Smooth muscle cell (in vitro differentiated cells): Measurements from ENCODE around the gene GPC4. TPM values are rescaled to one million over a fixed set of nuclear protein-coding genes. Genes with fewer than 3 reads are reported as not detected.
"Not testable (repeated sequence)": the region's sequence is repeated elsewhere in the genome, so short reads cannot be mapped to it uniquely, and the experiment has no call there.

ENCODE experiments used
- DNase-seq: peaks from one replicate; lab custom pipeline; 2025; ENCODE audit not compliant: unreplicated experiment; lab: John Stamatoyannopoulos, UW
- H2AFZ ChIP-seq: fragments of 200-600 bp; sonication (generic); 2 replicates; pipeline ENCODE4 v1.6.0; 2016; ENCODE audit warnings: antibody characterized with exemption, low read depth, mild to moderate bottlenecking
- H3F3A ChIP-seq: fragments of 200-600 bp; sonication (generic); 2 replicates; pipeline ENCODE4 v1.6.0; 2017; ENCODE audit warnings: antibody characterized with exemption, low read depth
- H3K27ac ChIP-seq: fragments of 200-600 bp; sonication (generic); 2 replicates; pipeline ENCODE4 v1.5.1; 2016; ENCODE audit warnings: low read depth, mild to moderate bottlenecking
- H3K27me3 ChIP-seq: fragments of 200-600 bp; sonication (generic); 2 replicates; pipeline ENCODE4 v1.6.1; 2016; ENCODE audit warnings: low read depth, mild to moderate bottlenecking
- H3K36me3 ChIP-seq: fragments of 200-600 bp; sonication (generic); 2 replicates; pipeline ENCODE4 v1.5.1; 2016; ENCODE audit warnings: low read depth
- H3K4me1 ChIP-seq: fragments of 200-600 bp; sonication (generic); 2 replicates; pipeline ENCODE4 v1.5.1; 2016; ENCODE audit warnings: low read depth
- H3K4me2 ChIP-seq: fragments of 200-600 bp; sonication (generic); 2 replicates; pipeline ENCODE4 v1.6.0; 2016; ENCODE audit warnings: mild to moderate bottlenecking
- H3K4me3 ChIP-seq: fragments of 200-600 bp; sonication (generic); 2 replicates; pipeline ENCODE4 v1.5.1; 2016; ENCODE audit warnings: mild to moderate bottlenecking
- H3K79me2 ChIP-seq: fragments of 200-600 bp; sonication (generic); 2 replicates; pipeline ENCODE4 v1.6.0; 2016; ENCODE audit warnings: low read depth, mild to moderate bottlenecking
- H3K9ac ChIP-seq: fragments of 200-600 bp; sonication (generic); 2 replicates; pipeline ENCODE4 v1.6.0; 2016; ENCODE audit warnings: low read depth
- H3K9me3 ChIP-seq: fragments of 200-600 bp; sonication (generic); replicated peaks from 2 replicates; pipeline ENCODE4 v1.5.1; 2016; ENCODE audit warnings: low read depth
- H4K20me1 ChIP-seq: fragments of 200-600 bp; sonication (generic); 2 replicates; pipeline ENCODE4 v1.6.0; 2016; ENCODE audit warnings: low read depth
- CTCF ChIP-seq: fragments of 200-600 bp; sonication (generic); IDR thresholded peaks from 2 replicates; pipeline ENCODE4 v1.5.1; 2017; ENCODE audit warnings: borderline replicate concordance, mild to moderate bottlenecking, antibody characterized with exemption; ENCODE audit not compliant: insufficient read depth, poor library complexity, severe bottlenecking
- WGBS: methylation state at CpG from one replicate; pipeline ENCODE4 v1.1.7; 2016; ENCODE audit warnings: low lambda C conversion rate; 5-methylcytosine and 5-hydroxymethylcytosine counted together
- polyA plus RNA-seq: library from polyadenylated mRNA; unstranded; fragments of >200 nt; fragmentation: Nextera tagmentation; extraction: Ambion mirVana; gene quantifications from 2 replicates; pipeline ENCODE4 v1.2.1, GENCODE V29; 2016
- total RNA-seq: library from RNA; depleted of rRNA; stranded (reverse); fragments of >200 nt; gene quantifications from 2 replicates; pipeline ENCODE4 v1.2.3, GENCODE V29; 2014

Gene GPC4
- total and polyA plus RNA-seq, 2 experiments from 2014 or later = 36.4 to 36.7 TPM

GRCh38 chrX:133287860-133288259 lies 127.4 kb downstream of the GPC4 start:
- H3K36me3 ChIP-seq = no peaks in the 10 kb centered on the region
- H2AFZ ChIP-seq = no peak overlapping the region
- WGBS = 60% methylated on average over 1 of the region's 1 CpG
- no peak overlapping the region for H3K4me3 ChIP-seq
- H3K9ac ChIP-seq = no peak overlapping the region
- no peaks in the 10 kb centered on the region for H3K79me2 ChIP-seq
- no peaks in the 10 kb centered on the region for H3F3A ChIP-seq
- H4K20me1 ChIP-seq = no peaks in the 10 kb centered on the region
- no peak for TF ChIP-seq CTCF
- H3K9me3 ChIP-seq = no peaks in the 10 kb centered on the region
- H3K27me3 ChIP-seq = no peaks in the 10 kb centered on the region
- no peak for DNase-seq
- H3K4me1 ChIP-seq = no peaks in the 10 kb centered on the region
- H3K4me2 ChIP-seq = no peak overlapping the region
- no peak overlapping the region for H3K27ac ChIP-seq

- Histone ChIP-seq H3K27me3 (no peaks in the 10 kb centered on the region), H3K36me3 (no peaks in the 10 kb centered on the region), H3K9me3 (no peaks in the 10 kb centered on the region), H3K79me2 (no peaks in the 10 kb centered on the region), H4K20me1 (no peaks in the 10 kb centered on the region), H3K4me1 (no peaks in the 10 kb centered on the region), H3K27ac (no peak overlapping the region), H3K9ac (no peak overlapping the region), H3F3A (no peaks in the 10 kb centered on the region), H2AFZ (no peak overlapping the region), H3K4me2 (no peak overlapping the region), H3K4me3 (no peak overlapping the region)
- no peak for TF ChIP-seq CTCF
- 81% methylated on average over 6 of the region's 6 CpGs for WGBS
- no peak for DNase-seq
Measured at GRCh38 chrX:133285341-133285740, 129.9 kb downstream of the GPC4 start.

GRCh38 chrX:133279112-133279730 lies 136.1 kb downstream of the GPC4 start:
- WGBS = 77% methylated on average over 9 of the region's 9 CpGs
- H3K27ac ChIP-seq, H4K20me1 ChIP-seq, H3K27me3 ChIP-seq, H3K4me3 ChIP-seq, DNase-seq, H3K36me3 ChIP-seq, H3K9ac ChIP-seq, H2AFZ ChIP-seq, H3K4me1 ChIP-seq, H3F3A ChIP-seq, H3K4me2 ChIP-seq, H3K9me3 ChIP-seq, H3K79me2 ChIP-seq: not testable (repeated sequence)

- no peaks in the 10 kb centered on the region for H3F3A ChIP-seq
- H3K27ac ChIP-seq = no peak overlapping the region
- H3K27me3 ChIP-seq = no peaks in the 10 kb centered on the region
- no peak overlapping the region for H3K9ac ChIP-seq
- no peak overlapping the region for H3K4me3 ChIP-seq
- 73% methylated on average over 4 of the region's 4 CpGs for WGBS
- no peaks in the 10 kb centered on the region for H3K4me1 ChIP-seq
- H2AFZ ChIP-seq = no peak overlapping the region
- H4K20me1 ChIP-seq = no peaks in the 10 kb centered on the region
- no peak overlapping the region for H3K4me2 ChIP-seq
- no peaks in the 10 kb centered on the region for H3K9me3 ChIP-seq
- no peaks in the 10 kb centered on the region for H3K36me3 ChIP-seq
- no peaks in the 10 kb centered on the region for H3K79me2 ChIP-seq
- no peak for TF ChIP-seq CTCF
- DNase-seq = no peak
Measured at GRCh38 chrX:133273180-133273579, 142.1 kb downstream of the GPC4 start.
